Gastrocnemius medialis (tissue), 4 donors: Measurements from ENCODE around the gene MYO3B. TPM values are rescaled to one million over a fixed set of nuclear protein-coding genes. Genes with fewer than 3 reads are reported as not detected.
"Not testable (repeated sequence)": the region's sequence is repeated elsewhere in the genome, so short reads cannot be mapped to it uniquely, and the experiment has no call there.

Source experiments
- ATAC-seq, 2 donors: fragments of 150-250 bp; one replicate each; pipeline ENCODE4 v1.9.1; 2016
- DNase-seq, 2 donors: peaks; one replicate each; pipeline ENCODE4 v3.0.0-alpha.2; 2019
- H3K27ac ChIP-seq, 4 donors: fragments of 200-600 bp; sonication (generic); 1 replicate in 1 of 4; 2 replicates in 3 of 4; pipeline ENCODE4 v1.5.1; 2016 to 2018; ENCODE audit warnings: mild to moderate bottlenecking in 2 of 4, moderate library complexity in 1 of 4
- H3K27me3 ChIP-seq, 3 donors: fragments of 200-600 bp; sonication (generic) in 2 of 3; 1 replicate in 1 of 3; 2 replicates in 2 of 3; pipeline versions ENCODE4 v1.5.1 to v1.6.0; 2016 to 2019; ENCODE audit warnings: mild to moderate bottlenecking in 1 of 3, moderate library complexity in 1 of 3
- H3K36me3 ChIP-seq, 2 donors: fragments of 200-600 bp; sonication (generic) in 1 of 2; one replicate each; pipeline ENCODE4 v1.5.1; 2017 to 2018
- H3K4me1 ChIP-seq, 2 donors: fragments of 200-600 bp; sonication (generic) in 1 of 2; one replicate each; pipeline ENCODE4 v1.5.1; 2016 to 2017; ENCODE audit warnings: mild to moderate bottlenecking in 2 of 2
- H3K4me3 ChIP-seq, 4 donors: fragments of 200-600 bp; sonication (generic) in 3 of 4; 1 replicate in 1 of 4; 2 replicates in 3 of 4; pipeline ENCODE4 v1.5.1; 2016 to 2019; ENCODE audit warnings: mild to moderate bottlenecking in 2 of 4
- H3K9me3 ChIP-seq, 3 donors: fragments of 200-600 bp; sonication (generic) in 2 of 3; 1 replicate in 1 of 3; 2 replicates in 2 of 3; pipeline ENCODE4 v1.5.1; 2016 to 2019
- POLR2A ChIP-seq, 2 donors: fragments of 450-650 bp; IDR thresholded peaks; one replicate each; pipeline ENCODE4 v1.6.1; 2017; ENCODE audit warnings: antibody characterized with exemption in 2 of 2, mild to moderate bottlenecking in 2 of 2, moderate library complexity in 2 of 2
- in situ Hi-C, 4 donors: fragments of 200-750 bp; cut with MboI; loops; one replicate each; pipeline versions ENCODE4 v1.15.0 to v1.8.0; 2017; ENCODE audit warnings: low sequenced_read_pairs in 4 of 4
- intact Hi-C: fragments of 100-400 bp; cut with DNase I; formaldehyde crosslinking; loops from one replicate; pipeline ENCODE4 v1.15.1; 2023; ENCODE audit warnings: low total_unique reads
- total RNA-seq, 4 donors: library from RNA; depleted of rRNA; stranded (reverse); fragments of >200 nt; gene quantifications; one replicate each; pipeline versions ENCODE4 v1.1.0 to v1.2.3, GENCODE V29; 2016
- TF ChIP-seq, protein P1 (sequence below), 5 experiments: fragments of 450-650 bp in 3 of 5; fragments of 200-600 bp in 2 of 5; sonication (generic) in 2 of 5; IDR thresholded peaks in 4 of 5; conservative IDR thresholded peaks in 1 of 5; 1 replicate in 4 of 5; 2 replicates in 1 of 5; pipeline ENCODE4 v1.5.1; 2016 to 2019; ENCODE audit warnings: antibody characterized with exemption in 5 of 5, mild to moderate bottlenecking in 3 of 5, moderate library complexity in 3 of 5

The MYO3B gene
- total RNA-seq, 4 donors from 2014 or later: 0.07 to 0.27 TPM; not detected in 2

DNA sequence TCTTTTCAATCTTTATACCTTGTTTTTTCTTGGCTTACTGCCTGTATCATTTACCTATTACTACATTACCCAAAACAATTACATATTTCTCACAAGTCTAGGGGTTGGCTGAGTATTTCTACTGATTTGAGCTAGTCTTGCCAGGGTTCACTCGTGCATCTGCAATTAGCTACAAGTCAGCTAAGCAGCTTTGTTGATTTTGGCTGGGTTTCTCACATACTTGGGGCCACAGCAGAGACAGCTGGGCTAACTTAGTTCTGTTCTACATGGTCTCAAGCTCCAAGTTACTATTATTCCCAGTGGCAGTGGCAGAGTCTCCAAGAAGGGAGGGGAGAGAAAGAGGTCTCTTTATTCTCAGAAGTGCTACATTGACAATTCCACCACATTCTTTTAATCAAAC lies 482.5 kb downstream of the MYO3B start:
- H3K9me3 ChIP-seq: no peaks in the 10 kb centered on the region
- H3K27ac ChIP-seq: no peak overlapping the region
- H3K4me3 ChIP-seq: no peak overlapping the region
- H3K4me1 ChIP-seq: no peaks in the 10 kb centered on the region
- in situ Hi-C loops (no loop called here), intact Hi-C loops (no loop called here)
- DNase-seq (no peak), ATAC-seq (no peak)
- no peak for TF ChIP-seq POLR2A (IDR thresholded peaks at IDR 0.05)
- TF ChIP-seq, protein P1, sequence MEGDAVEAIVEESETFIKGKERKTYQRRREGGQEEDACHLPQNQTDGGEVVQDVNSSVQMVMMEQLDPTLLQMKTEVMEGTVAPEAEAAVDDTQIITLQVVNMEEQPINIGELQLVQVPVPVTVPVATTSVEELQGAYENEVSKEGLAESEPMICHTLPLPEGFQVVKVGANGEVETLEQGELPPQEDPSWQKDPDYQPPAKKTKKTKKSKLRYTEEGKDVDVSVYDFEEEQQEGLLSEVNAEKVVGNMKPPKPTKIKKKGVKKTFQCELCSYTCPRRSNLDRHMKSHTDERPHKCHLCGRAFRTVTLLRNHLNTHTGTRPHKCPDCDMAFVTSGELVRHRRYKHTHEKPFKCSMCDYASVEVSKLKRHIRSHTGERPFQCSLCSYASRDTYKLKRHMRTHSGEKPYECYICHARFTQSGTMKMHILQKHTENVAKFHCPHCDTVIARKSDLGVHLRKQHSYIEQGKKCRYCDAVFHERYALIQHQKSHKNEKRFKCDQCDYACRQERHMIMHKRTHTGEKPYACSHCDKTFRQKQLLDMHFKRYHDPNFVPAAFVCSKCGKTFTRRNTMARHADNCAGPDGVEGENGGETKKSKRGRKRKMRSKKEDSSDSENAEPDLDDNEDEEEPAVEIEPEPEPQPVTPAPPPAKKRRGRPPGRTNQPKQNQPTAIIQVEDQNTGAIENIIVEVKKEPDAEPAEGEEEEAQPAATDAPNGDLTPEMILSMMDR (IDR thresholded peaks at IDR 0.05 in 4 of 5, conservative IDR thresholded peaks at IDR 0.05 in 1 of 5): no peak
- no peaks in the 10 kb centered on the region for H3K27me3 ChIP-seq
- H3K36me3 ChIP-seq: no peaks in the 10 kb centered on the region

- H3K9me3 ChIP-seq: no peaks in the 10 kb centered on the region
- intact Hi-C loops: no loop called here
- no peaks in the 10 kb centered on the region for H3K36me3 ChIP-seq
- no peak for TF ChIP-seq POLR2A (IDR thresholded peaks at IDR 0.05)
- TF ChIP-seq, protein P1 (IDR thresholded peaks at IDR 0.05 in 4 of 5, conservative IDR thresholded peaks at IDR 0.05 in 1 of 5): no peak
- in situ Hi-C loops: no loop called here
- ATAC-seq: no peak
- DNase-seq: no peak
- no peak overlapping the region for H3K27ac ChIP-seq
- H3K4me3 ChIP-seq: no peak overlapping the region
- no peaks in the 10 kb centered on the region for H3K27me3 ChIP-seq
- H3K4me1 ChIP-seq: no peaks in the 10 kb centered on the region
These were observed 487.8 kb downstream of the MYO3B start for GRCh38 chr2:170665743-170666142.

DNA sequence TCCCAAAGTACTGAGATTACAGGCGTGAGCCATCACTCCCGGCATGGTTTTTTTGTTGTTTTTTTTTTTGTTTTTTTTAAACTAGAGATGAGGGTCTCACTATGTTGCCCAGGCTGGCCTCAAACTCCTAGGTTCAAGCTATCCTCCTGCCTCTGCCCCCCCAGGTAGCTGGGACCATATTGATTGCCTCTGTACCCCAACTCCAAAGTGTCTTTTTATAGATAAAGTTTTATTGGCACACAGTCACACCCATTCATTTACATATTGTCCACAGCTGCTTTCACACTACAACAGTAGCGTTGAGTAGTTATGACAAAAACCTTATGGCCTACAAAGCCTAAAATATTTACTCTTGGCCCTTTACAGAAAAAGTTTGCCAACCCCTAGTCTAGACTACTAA lies 492.0 kb downstream of the MYO3B start:
- Histone ChIP-seq H3K9me3 (no peaks in the 10 kb centered on the region), H3K27ac (no peak overlapping the region), H3K4me1 (no peaks in the 10 kb centered on the region), H3K36me3 (no peaks in the 10 kb centered on the region), H3K27me3 (no peaks in the 10 kb centered on the region), H3K4me3 (no peak overlapping the region)
- ATAC-seq (no peak), DNase-seq (no peak)
- in situ Hi-C loops (no loop called here), intact Hi-C loops (no loop called here)
- TF ChIP-seq POLR2A (IDR thresholded peaks at IDR 0.05): no peak
- TF ChIP-seq, protein P1 (IDR thresholded peaks at IDR 0.05 in 4 of 5, conservative IDR thresholded peaks at IDR 0.05 in 1 of 5): no peak

GRCh38 chr2:170670651-170671050 lies 492.7 kb downstream of the MYO3B start:
- no peak for DNase-seq
- no peaks in the 10 kb centered on the region for H3K36me3 ChIP-seq
- H3K27me3 ChIP-seq: no peaks in the 10 kb centered on the region
- H3K4me1 ChIP-seq: no peaks in the 10 kb centered on the region
- no peak for ATAC-seq
- in situ Hi-C loops (no loop called here), intact Hi-C loops (no loop called here)
- TF ChIP-seq POLR2A (IDR thresholded peaks at IDR 0.05): no peak
- TF ChIP-seq, protein P1 (IDR thresholded peaks at IDR 0.05 in 4 of 5, conservative IDR thresholded peaks at IDR 0.05 in 1 of 5): no peak
- H3K4me3 ChIP-seq: no peak overlapping the region
- H3K9me3 ChIP-seq: no peaks in the 10 kb centered on the region
- no peak overlapping the region for H3K27ac ChIP-seq

- ATAC-seq: no peak
- H3K4me1 ChIP-seq: no peaks in the 10 kb centered on the region
- in situ Hi-C loops: no loop called here
- no peak for DNase-seq
- no peak overlapping the region for H3K27ac ChIP-seq
- H3K9me3 ChIP-seq: no peaks in the 10 kb centered on the region
- no peaks in the 10 kb centered on the region for H3K27me3 ChIP-seq
- intact Hi-C loops: no loop called here
- H3K36me3 ChIP-seq: no peaks in the 10 kb centered on the region
- TF ChIP-seq, protein P1 (IDR thresholded peaks at IDR 0.05 in 4 of 5, conservative IDR thresholded peaks at IDR 0.05 in 1 of 5): no peak
- no peak for TF ChIP-seq POLR2A (IDR thresholded peaks at IDR 0.05)
- H3K4me3 ChIP-seq: no peak overlapping the region
These were observed 493.1 kb downstream of the MYO3B start for GRCh38 chr2:170671079-170671478.

DNA sequence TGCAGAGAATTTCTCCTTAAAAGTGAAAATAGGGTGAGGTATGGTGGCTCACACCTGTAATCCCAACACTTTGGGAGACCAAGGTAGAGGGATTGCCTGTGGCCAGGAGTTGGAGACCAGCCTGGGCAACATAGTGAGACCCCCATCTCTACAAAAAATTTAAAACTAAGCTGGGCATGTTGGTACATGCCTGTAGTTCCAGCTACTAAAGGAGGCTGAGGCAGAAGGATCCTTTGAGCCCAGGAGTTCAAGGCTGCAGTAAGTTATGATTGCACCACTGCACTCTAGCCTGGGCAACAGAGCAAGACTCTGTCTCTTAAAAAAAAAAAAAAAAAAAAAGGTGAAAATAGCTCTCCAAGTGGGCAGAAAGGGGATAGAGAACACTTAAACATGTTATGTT lies 496.3 kb downstream of the MYO3B start:
- DNase-seq, H3K9me3 ChIP-seq, H3K27me3 ChIP-seq, ATAC-seq, in situ Hi-C loops, intact Hi-C loops, H3K36me3 ChIP-seq, H3K4me1 ChIP-seq, H3K27ac ChIP-seq, H3K4me3 ChIP-seq: not testable (repeated sequence)
